ENCODE measurements around the gene KRT8.

The KRT8 gene

DNA sequence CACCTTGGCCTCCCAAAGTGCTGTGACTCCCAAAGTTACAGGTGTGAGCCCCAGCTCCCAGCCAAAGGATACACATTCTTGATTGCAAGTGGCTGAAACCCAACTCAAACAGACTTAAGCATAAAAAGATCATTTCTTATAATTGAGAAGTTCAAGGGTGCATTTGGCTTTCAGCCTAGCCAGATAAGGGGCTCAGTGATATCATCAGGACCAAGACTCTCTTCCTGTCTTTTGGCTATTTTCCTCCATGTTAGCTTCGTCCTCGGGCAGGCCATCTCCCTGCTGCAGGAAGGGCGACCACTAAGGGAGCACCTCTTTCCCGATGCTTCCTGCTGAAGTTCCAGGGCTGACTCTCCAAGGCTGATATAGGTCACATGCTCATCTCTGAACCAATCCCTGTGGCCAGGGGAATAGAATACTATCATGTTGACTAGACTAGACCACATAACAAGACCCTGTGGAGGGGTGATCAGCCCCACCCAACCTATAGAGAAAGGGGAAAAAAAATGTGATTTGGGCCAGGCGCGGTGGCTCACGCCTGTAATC, 9.8 kb upstream of the KRT8 start:
- TF ChIP-seq, protein P1, sequence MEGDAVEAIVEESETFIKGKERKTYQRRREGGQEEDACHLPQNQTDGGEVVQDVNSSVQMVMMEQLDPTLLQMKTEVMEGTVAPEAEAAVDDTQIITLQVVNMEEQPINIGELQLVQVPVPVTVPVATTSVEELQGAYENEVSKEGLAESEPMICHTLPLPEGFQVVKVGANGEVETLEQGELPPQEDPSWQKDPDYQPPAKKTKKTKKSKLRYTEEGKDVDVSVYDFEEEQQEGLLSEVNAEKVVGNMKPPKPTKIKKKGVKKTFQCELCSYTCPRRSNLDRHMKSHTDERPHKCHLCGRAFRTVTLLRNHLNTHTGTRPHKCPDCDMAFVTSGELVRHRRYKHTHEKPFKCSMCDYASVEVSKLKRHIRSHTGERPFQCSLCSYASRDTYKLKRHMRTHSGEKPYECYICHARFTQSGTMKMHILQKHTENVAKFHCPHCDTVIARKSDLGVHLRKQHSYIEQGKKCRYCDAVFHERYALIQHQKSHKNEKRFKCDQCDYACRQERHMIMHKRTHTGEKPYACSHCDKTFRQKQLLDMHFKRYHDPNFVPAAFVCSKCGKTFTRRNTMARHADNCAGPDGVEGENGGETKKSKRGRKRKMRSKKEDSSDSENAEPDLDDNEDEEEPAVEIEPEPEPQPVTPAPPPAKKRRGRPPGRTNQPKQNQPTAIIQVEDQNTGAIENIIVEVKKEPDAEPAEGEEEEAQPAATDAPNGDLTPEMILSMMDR (IDR thresholded peaks at IDR 0.05; ENCODE audit: low read depth, low read length): no peak
- H3K4me3 ChIP-seq (ENCODE audit: low read depth, low read length): no peak overlapping the region

DNA sequence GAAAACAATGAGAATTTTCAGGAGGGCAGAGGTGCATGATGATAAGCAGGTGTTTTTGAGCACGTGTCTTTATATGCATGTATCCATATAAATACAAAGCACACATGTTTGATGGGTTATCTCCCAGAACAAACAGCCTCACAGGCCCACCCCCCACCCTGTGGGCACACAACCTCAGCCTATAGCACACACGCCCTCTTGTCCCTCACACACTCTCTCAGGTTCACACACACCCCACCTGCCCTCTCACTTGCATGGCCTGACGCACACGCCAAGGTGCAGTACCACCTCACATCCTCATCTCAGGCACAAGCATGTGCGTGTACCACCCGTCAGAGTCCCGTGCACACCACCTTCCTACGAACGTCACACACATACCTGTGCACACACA, 8.6 kb upstream of the KRT8 start:
- H3K4me3 ChIP-seq (ENCODE audit: low read depth, low read length): no peak overlapping the region
- TF ChIP-seq, protein P1 (IDR thresholded peaks at IDR 0.05; ENCODE audit: low read depth, low read length): no peak

DNA sequence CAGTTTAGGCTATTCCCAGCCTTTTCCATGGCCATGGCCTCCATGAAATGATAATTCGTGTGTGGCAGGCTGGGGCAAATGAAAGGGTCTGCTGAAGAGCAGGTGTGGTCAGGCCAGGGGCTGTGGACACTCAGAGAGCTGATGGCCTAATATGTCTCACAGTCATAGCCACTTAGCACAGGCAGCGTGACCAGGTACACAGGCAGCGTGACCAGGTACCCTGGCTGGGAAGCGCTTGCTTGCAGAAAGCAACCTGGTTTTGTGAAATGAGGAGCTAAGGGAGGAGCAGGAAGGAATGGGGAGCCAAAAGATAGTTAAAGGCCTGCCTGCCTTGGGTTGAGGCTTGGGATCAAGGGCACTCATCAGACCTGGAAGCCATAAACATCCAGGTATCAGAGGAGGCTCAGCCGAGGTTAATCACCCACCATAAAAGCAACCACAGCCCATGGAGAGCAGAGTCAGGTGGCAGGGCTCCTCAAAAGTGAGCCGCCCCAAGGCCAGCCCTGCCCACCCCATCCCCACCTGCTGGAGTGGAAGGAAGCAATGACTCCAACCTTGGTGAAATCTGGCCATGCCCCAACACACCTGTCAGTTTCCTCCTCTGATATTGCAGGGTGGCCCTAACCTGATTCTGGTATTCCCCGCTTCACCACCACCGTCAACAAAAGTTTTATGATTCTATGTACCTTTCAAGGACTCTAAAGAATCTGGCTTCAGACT, 8.0 kb upstream of the KRT8 start:
- TF ChIP-seq, protein P1 (IDR thresholded peaks at IDR 0.05; ENCODE audit: low read depth, low read length): no peak

DNA sequence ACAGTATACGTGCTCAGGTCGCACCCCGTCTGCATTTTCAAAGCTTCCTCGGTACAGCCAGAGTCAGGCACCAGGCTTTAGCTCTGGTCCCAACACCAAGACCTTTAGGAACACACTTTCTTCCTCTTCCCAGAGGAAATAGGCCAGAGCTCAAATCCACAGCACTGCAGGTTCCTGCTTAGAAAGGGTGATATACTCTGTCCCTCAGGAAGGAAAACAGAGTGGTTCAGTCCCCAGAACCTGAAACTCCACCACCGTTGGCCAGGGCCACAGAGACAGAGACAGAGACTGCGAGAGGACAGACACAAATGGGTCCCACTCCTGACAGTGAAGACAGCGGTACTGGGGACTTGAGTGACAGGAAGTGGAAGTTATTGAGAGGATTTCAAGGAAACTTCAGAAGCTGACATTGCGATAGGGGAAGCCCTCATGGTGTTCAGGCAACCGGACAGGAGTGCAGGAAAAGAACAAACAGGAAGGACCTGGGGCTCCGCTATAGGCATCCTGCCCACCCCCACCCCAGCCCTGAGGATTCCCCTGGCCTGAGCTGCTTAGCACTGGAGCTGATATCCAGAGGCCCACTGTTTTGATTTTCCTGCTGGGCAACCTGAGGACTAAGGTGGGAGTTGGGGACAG, 5.5 kb upstream of the KRT8 start:
- H3K4me3 ChIP-seq (ENCODE audit: low read depth, low read length): no peak overlapping the region
- TF ChIP-seq, protein P1 (IDR thresholded peaks at IDR 0.05; ENCODE audit: low read depth, low read length): no peak

More for the DNA sequence above, 8.0 kb upstream of the KRT8 start:
- H3K4me3 ChIP-seq (ENCODE audit: low read depth, low read length): no peak overlapping the region

DNA sequence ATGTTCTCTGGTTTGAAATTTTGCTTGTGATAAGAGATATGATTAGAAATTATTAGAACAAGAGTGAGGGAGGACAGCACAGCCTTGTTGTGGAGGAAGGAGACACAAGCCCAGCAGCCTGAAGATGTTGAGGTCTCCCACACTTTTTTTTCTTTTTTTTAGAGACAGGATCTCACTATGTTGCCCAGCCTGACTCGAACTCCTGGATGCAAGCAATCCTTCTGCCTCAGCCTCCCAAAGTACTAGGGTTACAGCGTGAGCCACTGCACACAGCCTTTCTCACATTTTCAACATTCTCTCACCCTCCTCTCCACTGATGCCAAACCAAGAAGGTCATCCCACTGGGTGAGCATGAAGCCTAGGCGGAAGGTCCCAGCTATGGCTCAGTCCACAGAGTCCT, 4.9 kb upstream of the KRT8 start:
- TF ChIP-seq, protein P1 (IDR thresholded peaks at IDR 0.05; ENCODE audit: low read depth, low read length): no peak
- no peak overlapping the region for H3K4me3 ChIP-seq (ENCODE audit: low read depth, low read length)

DNA sequence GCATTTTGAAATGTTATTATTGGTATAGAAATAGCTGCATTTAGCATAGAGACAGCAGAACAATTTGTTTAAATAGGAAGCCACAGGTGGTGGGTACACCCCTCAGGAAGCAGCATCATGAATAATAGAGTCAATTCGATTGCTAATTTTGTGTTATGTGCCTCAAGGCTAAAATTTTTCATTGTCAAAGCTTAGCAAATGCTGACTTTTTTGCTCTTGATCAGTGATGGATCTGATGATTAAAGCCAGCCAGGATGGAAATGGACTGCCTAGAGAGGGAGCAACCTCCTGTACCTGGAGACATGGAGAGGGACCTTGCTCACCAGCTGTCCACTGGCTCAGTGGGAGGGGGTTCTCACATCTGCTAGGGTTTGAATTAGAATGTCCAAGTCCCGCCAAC, 4.5 kb upstream of the KRT8 start:
- H3K4me3 ChIP-seq (ENCODE audit: low read depth, low read length): no peak overlapping the region
- TF ChIP-seq, protein P1 (IDR thresholded peaks at IDR 0.05; ENCODE audit: low read depth, low read length): no peak
